NCI-H2196 (cell line): ENCODE results near the gene TBC1D16.
A peak's percentile ranks its signal among the peaks of the same experiment; 100 is the strongest.
"Not testable (repeated sequence)": the region's sequence is repeated elsewhere in the genome, so short reads cannot be mapped to it uniquely, and the experiment has no call there.

Experiments
- DNase-seq: peaks from one replicate; lab custom pipeline; 2025; ENCODE audit not compliant: unreplicated experiment; lab: John Stamatoyannopoulos, UW

Gene TBC1D16

GRCh38 chr17:79975498-79976134 is 60.1 kb downstream of the TBC1D16 start:
- no peak for DNase-seq

GRCh38 chr17:79974566-79975497 is 60.8 kb downstream of the TBC1D16 start:
- no peak for DNase-seq

GRCh38 chr17:79971651-79972050 is 64.0 kb downstream of the TBC1D16 start:
- no peak for DNase-seq

GRCh38 chr17:79970576-79971068 is 65.0 kb downstream of the TBC1D16 start:
- peak; percentile 85 for DNase-seq

- no peak for DNase-seq
These were observed 65.8 kb downstream of the TBC1D16 start for GRCh38 chr17:79969906-79970305.

GRCh38 chr17:79968116-79968515 is 67.6 kb downstream of the TBC1D16 start:
- DNase-seq, result no peak

GRCh38 chr17:79966681-79967080 is 69.0 kb downstream of the TBC1D16 start:
- DNase-seq, result no peak

- DNase-seq, result no peak
These were observed 69.9 kb downstream of the TBC1D16 start for GRCh38 chr17:79965806-79966205.

- DNase-seq, result not testable (repeated sequence)
These were observed 73.2 kb downstream of the TBC1D16 start for GRCh38 chr17:79962467-79962866.

- DNase-seq, result not testable (repeated sequence)
These were observed 74.1 kb downstream of the TBC1D16 start for GRCh38 chr17:79961567-79961966.

- no peak for DNase-seq
These were observed 74.7 kb downstream of the TBC1D16 start for GRCh38 chr17:79960788-79961522.

GRCh38 chr17:79959042-79959441 is 76.6 kb downstream of the TBC1D16 start:
- no peak for DNase-seq

GRCh38 chr17:79956853-79957252 is 78.8 kb downstream of the TBC1D16 start:
- DNase-seq, result no peak

GRCh38 chr17:79956441-79956735 is 79.3 kb downstream of the TBC1D16 start:
- not testable (repeated sequence) for DNase-seq

- DNase-seq, result no peak
These were observed 79.8 kb downstream of the TBC1D16 start for GRCh38 chr17:79955691-79956440.

GRCh38 chr17:79955167-79955549 is 80.5 kb downstream of the TBC1D16 start:
- no peak for DNase-seq

GRCh38 chr17:79954281-79955166 is 81.1 kb downstream of the TBC1D16 start:
- no peak for DNase-seq

GRCh38 chr17:79953335-79953734 is 82.3 kb downstream of the TBC1D16 start:
- DNase-seq, result no peak

GRCh38 chr17:79952901-79953300 is 82.8 kb downstream of the TBC1D16 start:
- DNase-seq, result no peak
